Lower leg skin (tissue), 3 donors: ENCODE measurements around the gene ZNF367.

Experiments
- CTCF ChIP-seq, 3 donors: fragments of 450-650 bp; IDR thresholded peaks; one replicate each; pipeline ENCODE4 v1.5.1; 2016; ENCODE audit warnings: antibody characterized with exemption in 3 of 3, mild to moderate bottlenecking in 3 of 3, moderate library complexity in 2 of 3
- POLR2A ChIP-seq, 2 donors: fragments of 450-650 bp; IDR thresholded peaks; one replicate each; pipeline ENCODE4 v1.6.1; 2016 to 2017; ENCODE audit warnings: antibody characterized with exemption in 2 of 2, mild to moderate bottlenecking in 1 of 2, moderate library complexity in 1 of 2

- TF ChIP-seq CTCF (IDR thresholded peaks at IDR 0.05) = no peak
- TF ChIP-seq POLR2A (IDR thresholded peaks at IDR 0.05) = no peak
Observed at GRCh38 chr9:96419691-96419969, 1.5 kb upstream of the ZNF367 start.
